Colonic mucosa (tissue), 4 donors: Measurements from ENCODE around the gene FBXO44. TPM values are rescaled to one million over a fixed set of nuclear protein-coding genes. Genes with fewer than 3 reads are reported as not detected.

Experiments used
- DNase-seq: peaks from one replicate; pipeline ENCODE4 v3.0.0-alpha.2; 2020
- H3K27ac ChIP-seq: fragments of 200-600 bp; one replicate; pipeline ENCODE4 v1.8.0; 2021
- H3K27me3 ChIP-seq: fragments of 200-600 bp; one replicate; pipeline ENCODE4 v1.8.0; 2021
- H3K36me3 ChIP-seq: fragments of 200-600 bp; one replicate; pipeline ENCODE4 v1.8.0; 2021
- H3K4me1 ChIP-seq: fragments of 200-600 bp; one replicate; pipeline ENCODE4 v1.8.0; 2021; ENCODE audit warnings: mild to moderate bottlenecking
- H3K4me3 ChIP-seq: fragments of 200-600 bp; one replicate; pipeline ENCODE4 v1.8.0; 2021
- H3K9ac ChIP-seq, 2 donors: one replicate each; pipeline ENCODE4 v1.7.0; 2013; ENCODE audit warnings: control low read depth in 2 of 2, low read depth in 2 of 2, low read length in 2 of 2
- H3K9me3 ChIP-seq: fragments of 200-600 bp; one replicate; pipeline ENCODE4 v1.8.0; 2021
- intact Hi-C: fragments of 100-400 bp; cut with DNase I; formaldehyde crosslinking; loops from one replicate; pipeline ENCODE4 v1.14.1; 2022
- total RNA-seq, 2 donors: library from RNA; stranded (reverse); fragmentation: NEBNext Ultra II Directional in 1 of 2; extraction: Animal tissue kit (Norgen Biotek cat#: 25700) in 1 of 2; gene quantifications; one replicate each; pipeline ENCODE4 v1.2.1, GENCODE V29; 2021
- TF ChIP-seq, protein P1 (sequence below): fragments of 200-600 bp; IDR thresholded peaks from one replicate; pipeline ENCODE4 v1.8.0; 2022; ENCODE audit warnings: antibody characterized with exemption, mild to moderate bottlenecking
- donor health status: healthy.
- donor health status: DM: no; HTN: no; CAD: no.
- donor health status: DM: no; HTN: no; CAD: no.

Gene FBXO44
- total RNA-seq, 2 donors from 2014 or later = 5.3 to 7.5 TPM

GRCh38 chr1:11659748-11660147, 5.1 kb downstream of the FBXO44 start:
- Histone ChIP-seq H3K27ac (no peak overlapping the region), H3K4me1 (no peaks in the 10 kb centered on the region), H3K27me3 (no peaks in the 10 kb centered on the region), H3K4me3 (no peak overlapping the region), H3K9ac (no peak overlapping the region), H3K36me3 (no peaks in the 10 kb centered on the region), H3K9me3 (no peaks in the 10 kb centered on the region)
- intact Hi-C loops = no loop called here
- DNase-seq = no peak
- TF ChIP-seq, protein P1, sequence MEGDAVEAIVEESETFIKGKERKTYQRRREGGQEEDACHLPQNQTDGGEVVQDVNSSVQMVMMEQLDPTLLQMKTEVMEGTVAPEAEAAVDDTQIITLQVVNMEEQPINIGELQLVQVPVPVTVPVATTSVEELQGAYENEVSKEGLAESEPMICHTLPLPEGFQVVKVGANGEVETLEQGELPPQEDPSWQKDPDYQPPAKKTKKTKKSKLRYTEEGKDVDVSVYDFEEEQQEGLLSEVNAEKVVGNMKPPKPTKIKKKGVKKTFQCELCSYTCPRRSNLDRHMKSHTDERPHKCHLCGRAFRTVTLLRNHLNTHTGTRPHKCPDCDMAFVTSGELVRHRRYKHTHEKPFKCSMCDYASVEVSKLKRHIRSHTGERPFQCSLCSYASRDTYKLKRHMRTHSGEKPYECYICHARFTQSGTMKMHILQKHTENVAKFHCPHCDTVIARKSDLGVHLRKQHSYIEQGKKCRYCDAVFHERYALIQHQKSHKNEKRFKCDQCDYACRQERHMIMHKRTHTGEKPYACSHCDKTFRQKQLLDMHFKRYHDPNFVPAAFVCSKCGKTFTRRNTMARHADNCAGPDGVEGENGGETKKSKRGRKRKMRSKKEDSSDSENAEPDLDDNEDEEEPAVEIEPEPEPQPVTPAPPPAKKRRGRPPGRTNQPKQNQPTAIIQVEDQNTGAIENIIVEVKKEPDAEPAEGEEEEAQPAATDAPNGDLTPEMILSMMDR = no peak

- TF ChIP-seq, protein P1 = no peak
- intact Hi-C loops = no loop called here
- Histone ChIP-seq H3K4me1 (no peaks in the 10 kb centered on the region), H3K4me3 (no peak overlapping the region), H3K9ac (no peak overlapping the region), H3K27ac (no peak overlapping the region), H3K36me3 (no peaks in the 10 kb centered on the region), H3K9me3 (no peaks in the 10 kb centered on the region), H3K27me3 (no peaks in the 10 kb centered on the region)
- DNase-seq = no peak
Measured at GRCh38 chr1:11661103-11661502, 6.4 kb downstream of the FBXO44 start.

DNA sequence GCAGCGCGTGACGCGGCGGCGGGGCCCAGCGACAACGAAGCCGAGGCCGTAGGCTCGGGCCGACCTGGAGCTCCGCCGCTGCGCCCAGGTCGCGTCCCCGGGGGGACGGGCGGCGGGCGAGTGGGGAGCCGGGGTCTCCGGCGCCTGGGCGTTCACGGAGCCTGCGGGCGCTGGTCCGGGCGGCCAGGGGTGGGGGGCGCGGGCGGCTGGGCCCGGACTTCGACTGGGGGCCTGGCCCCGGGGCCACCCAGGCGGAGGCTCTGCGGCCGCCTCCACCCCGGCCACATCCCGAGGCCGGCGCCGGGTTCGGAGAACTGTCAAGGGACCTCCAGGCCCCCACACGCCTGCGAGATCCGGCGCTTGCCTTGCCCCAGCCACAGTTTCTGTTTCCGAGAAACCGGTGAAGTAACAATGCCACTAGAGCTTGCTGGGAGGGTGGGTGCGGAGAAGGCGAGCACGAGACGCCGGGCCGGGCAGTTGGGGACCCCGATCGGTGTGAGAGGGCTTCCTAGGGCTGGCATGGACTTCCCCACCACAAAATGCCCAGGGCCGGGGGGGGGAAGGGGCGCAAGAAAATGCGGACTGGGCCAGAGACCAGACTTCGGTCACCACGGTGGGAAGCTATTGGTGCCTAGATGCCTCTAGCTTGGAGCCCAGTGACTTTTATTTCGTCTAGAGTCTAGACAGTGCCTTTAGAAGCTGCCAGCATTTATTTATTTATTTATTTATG, 9.8 kb downstream of the FBXO44 start:
- DNase-seq = peak; percentile 37
- Histone ChIP-seq H3K36me3 (no peaks in the 10 kb centered on the region), H3K27me3 (no peaks in the 10 kb centered on the region), H3K27ac (peak overlapping the region; percentile 55), H3K9me3 (no peaks in the 10 kb centered on the region), H3K4me1 (no peaks in the 10 kb centered on the region), H3K4me3 (peak overlapping the region; percentile 55), H3K9ac (peak overlapping the region; percentile 55 to 79)
- TF ChIP-seq, protein P1 = peak; percentile 2
- intact Hi-C loops = no loop called here

DNA sequence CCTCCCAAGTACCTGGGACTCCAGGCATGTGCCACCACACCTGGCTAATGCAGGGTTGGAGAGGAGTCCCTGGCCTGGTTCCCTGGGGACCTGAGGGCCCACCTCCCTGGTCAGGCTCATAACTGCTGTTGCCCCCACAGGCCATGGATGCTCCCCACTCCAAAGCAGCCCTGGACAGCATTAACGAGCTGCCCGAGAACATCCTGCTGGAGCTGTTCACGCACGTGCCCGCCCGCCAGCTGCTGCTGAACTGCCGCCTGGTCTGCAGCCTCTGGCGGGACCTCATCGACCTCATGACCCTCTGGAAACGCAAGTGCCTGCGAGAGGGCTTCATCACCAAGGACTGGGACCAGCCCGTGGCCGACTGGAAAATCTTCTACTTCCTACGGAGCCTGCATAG, 13.8 kb downstream of the FBXO44 start:
- DNase-seq = no peak
- TF ChIP-seq, protein P1 = no peak
- intact Hi-C loops = no loop called here
- Histone ChIP-seq H3K9me3 (no peaks in the 10 kb centered on the region), H3K4me3 (no peak overlapping the region), H3K4me1 (no peaks in the 10 kb centered on the region), H3K27ac (no peak overlapping the region), H3K36me3 (no peaks in the 10 kb centered on the region), H3K9ac (no peak overlapping the region), H3K27me3 (no peaks in the 10 kb centered on the region)

- TF ChIP-seq, protein P1 = no peak
- Histone ChIP-seq H3K9ac (no peak overlapping the region), H3K27ac (no peak overlapping the region), H3K4me1 (no peaks in the 10 kb centered on the region), H3K36me3 (no peaks in the 10 kb centered on the region), H3K27me3 (no peaks in the 10 kb centered on the region), H3K9me3 (no peaks in the 10 kb centered on the region), H3K4me3 (no peak overlapping the region)
- intact Hi-C loops = no loop called here
- no peak for DNase-seq
Measured at GRCh38 chr1:11670747-11671146, 16.1 kb downstream of the FBXO44 start.
